HEK293 (cell line): ENCODE results near the gene PPARD.

Experiments
- CTCF ChIA-PET: fragments of 350-600 bp; formaldehyde crosslinking; extraction: SDS; loops from one replicate; lab custom pipeline; 2021; ENCODE audit warnings: antibody characterized with exemption; lab: Yijun Ruan, JAX
- POLR2A ChIA-PET: fragments of 300-600 bp; formaldehyde crosslinking; extraction: SDS; loops from one replicate; lab custom pipeline; 2020; ENCODE audit warnings: antibody characterized with exemption, inconsistent platforms; lab: Yijun Ruan, JAX
- H3K27ac ChIP-seq: fragments of 200-500 bp; sonication (Bioruptor generic); 2 replicates; pipeline ENCODE4 v1.5.1; 2014; ENCODE audit warnings: low read depth, low read length, control low read depth, inconsistent platforms; ENCODE audit errors: extremely low read depth
- H3K36me3 ChIP-seq, 2 experiments: fragments of 200-500 bp in 1 of 2; sonication (Bioruptor generic) in 1 of 2; 1 replicate in 1 of 2; 2 replicates in 1 of 2; pipeline ENCODE4 v1.5.1; 2014 to 2017; ENCODE audit warnings: inconsistent platforms in 2 of 2, low read length in 2 of 2; ENCODE audit not compliant: control insufficient read depth in 2 of 2, insufficient read depth in 1 of 2
- H3K4me1 ChIP-seq: fragments of 200-500 bp; sonication (Bioruptor generic); 2 replicates; pipeline ENCODE4 v1.5.1; 2014; ENCODE audit warnings: mild to moderate bottlenecking, low read length, inconsistent platforms; ENCODE audit not compliant: control insufficient read depth, insufficient read depth
- H3K4me3 ChIP-seq: 2 replicates; pipeline ENCODE4 v1.5.1; 2011; ENCODE audit warnings: low read depth, mild to moderate bottlenecking, control low read depth, low read length, moderate library complexity
- H3K9me3 ChIP-seq: fragments of 200-500 bp; sonication (Bioruptor generic); 2 replicates; pipeline ENCODE4 v1.5.1; 2014; ENCODE audit warnings: low read depth, low read length, inconsistent platforms; ENCODE audit not compliant: control insufficient read depth, insufficient read depth
- CTCF ChIP-seq: fragments of 450-650 bp; formaldehyde crosslinking; IDR thresholded peaks from 2 replicates; pipeline ENCODE4 v1.5.1; 2016; ENCODE audit warnings: missing biosample characterization, missing genetic modification characterization
- GLI4 ChIP-seq: fragments of 450-650 bp; formaldehyde crosslinking; IDR thresholded peaks from 2 replicates; pipeline ENCODE4 v1.5.1; 2016; ENCODE audit warnings: missing biosample characterization, missing genetic modification characterization
- GLIS2 ChIP-seq: fragments of 450-650 bp; formaldehyde crosslinking; IDR thresholded peaks from 2 replicates; pipeline ENCODE4 v1.5.1; 2016; ENCODE audit warnings: missing biosample characterization, missing genetic modification characterization
- INSM2 ChIP-seq: fragments of 450-650 bp; formaldehyde crosslinking; IDR thresholded peaks from 2 replicates; pipeline ENCODE4 v1.5.1; 2016; ENCODE audit warnings: missing biosample characterization, missing genetic modification characterization
- KLF17 ChIP-seq: fragments of 450-650 bp; formaldehyde crosslinking; IDR thresholded peaks from 2 replicates; pipeline ENCODE4 v1.5.1; 2016; ENCODE audit warnings: missing biosample characterization, missing genetic modification characterization
- KLF7 ChIP-seq: fragments of 450-650 bp; formaldehyde crosslinking; IDR thresholded peaks from 2 replicates; pipeline ENCODE4 v1.5.1; 2016; ENCODE audit warnings: missing biosample characterization, missing genetic modification characterization, borderline replicate concordance
- SCRT1 ChIP-seq: fragments of 450-650 bp; formaldehyde crosslinking; IDR thresholded peaks from 2 replicates; pipeline ENCODE4 v1.5.1; 2016; ENCODE audit warnings: missing biosample characterization, missing genetic modification characterization, borderline replicate concordance
- WT1 ChIP-seq: fragments of 450-650 bp; formaldehyde crosslinking; IDR thresholded peaks from 2 replicates; pipeline ENCODE4 v1.5.1; 2016; ENCODE audit warnings: missing biosample characterization, missing genetic modification characterization
- ZBTB11 ChIP-seq: fragments of 450-650 bp; formaldehyde crosslinking; conservative IDR thresholded peaks from 2 replicates; pipeline ENCODE4 v1.5.1; 2016; ENCODE audit warnings: low read depth, missing biosample characterization, missing genetic modification characterization
- ZBTB20 ChIP-seq: fragments of 450-650 bp; formaldehyde crosslinking; IDR thresholded peaks from 2 replicates; pipeline ENCODE4 v1.5.1; 2016; ENCODE audit warnings: missing biosample characterization, missing genetic modification characterization
- ZNF544 ChIP-seq: fragments of 450-650 bp; formaldehyde crosslinking; IDR thresholded peaks from 2 replicates; pipeline ENCODE4 v1.5.0; 2017; ENCODE audit warnings: missing biosample characterization, missing genetic modification characterization
- ZNF768 ChIP-seq: fragments of 450-650 bp; formaldehyde crosslinking; IDR thresholded peaks from 2 replicates; pipeline ENCODE4 v1.5.1; 2018; ENCODE audit warnings: missing biosample characterization, mild to moderate bottlenecking, missing genetic modification characterization
- ZSCAN4 ChIP-seq: fragments of 450-650 bp; formaldehyde crosslinking; IDR thresholded peaks from 2 replicates; pipeline ENCODE4 v1.5.1; 2017; ENCODE audit warnings: missing biosample characterization, missing genetic modification characterization

The PPARD gene

GRCh38 chr6:35417979-35418661 is 75.8 kb downstream of the PPARD start (continued):
- no peak for TF ChIP-seq GLI4 (tag by site-specific recombination)
- no peak for TF ChIP-seq ZNF768 (tag by site-specific recombination)
- no peak for TF ChIP-seq INSM2 (tag by site-specific recombination)
- TF ChIP-seq ZBTB20, result no peak
- TF ChIP-seq SCRT1 (tag by site-specific recombination), result no peak
- TF ChIP-seq ZNF544, result no peak
- no peak for TF ChIP-seq KLF7 (tag by site-specific recombination)
- TF ChIP-seq ZSCAN4 (tag by site-specific recombination), result no peak
- TF ChIP-seq ZBTB11 (tag by site-specific recombination), result no peak
- no peak for TF ChIP-seq KLF17 (tag by site-specific recombination)
- no peak for TF ChIP-seq WT1 (tag by site-specific recombination)

- H3K27ac ChIP-seq, result no peak overlapping the region
- no peak overlapping the region for H3K4me3 ChIP-seq
- CTCF ChIA-PET, result interaction anchor here (0.7 to 3.9 kb wide), 11 partner anchors 9 to 116 kb away, joined by 3 to 53 read pairs (median 4); partner anchors contain the start of genes FANCE, PPARD and RPL10A
- TF ChIP-seq CTCF (tag by site-specific recombination) (peak; percentile 58), GLIS2 (tag by site-specific recombination) (no peak)
- POLR2A ChIA-PET, result interaction anchor here (0.9 to 1.1 kb wide), 2 partner anchors 32 to 51 kb away, joined by 3 read pairs; no protein-coding TSS in a partner anchor
- peaks cover 0 to 33% of the 10 kb centered on the region in 2 experiments; a peak in 2 of 3 replicates for H3K36me3 ChIP-seq
- peaks cover 4% of the 10 kb centered on the region for H3K4me1 ChIP-seq
- H3K9me3 ChIP-seq, result no peaks in the 10 kb centered on the region
Observed at GRCh38 chr6:35419417-35419816, 77.1 kb downstream of the PPARD start.
